NCI-H1694 treated with DMSO at 0.1 percent for 48 hours (cell line): Measurements from ENCODE around the gene NNT.
"Not testable (repeated sequence)": the region's sequence is repeated elsewhere in the genome, so short reads cannot be mapped to it uniquely, and the experiment has no call there.

Experiments
- DNase-seq: peaks from one replicate; lab custom pipeline; 2025; lab: John Stamatoyannopoulos, UW

The NNT gene

GRCh38 chr5:43712081-43712480 lies 109.1 kb downstream of the NNT start:
- DNase-seq = no peak

DNA sequence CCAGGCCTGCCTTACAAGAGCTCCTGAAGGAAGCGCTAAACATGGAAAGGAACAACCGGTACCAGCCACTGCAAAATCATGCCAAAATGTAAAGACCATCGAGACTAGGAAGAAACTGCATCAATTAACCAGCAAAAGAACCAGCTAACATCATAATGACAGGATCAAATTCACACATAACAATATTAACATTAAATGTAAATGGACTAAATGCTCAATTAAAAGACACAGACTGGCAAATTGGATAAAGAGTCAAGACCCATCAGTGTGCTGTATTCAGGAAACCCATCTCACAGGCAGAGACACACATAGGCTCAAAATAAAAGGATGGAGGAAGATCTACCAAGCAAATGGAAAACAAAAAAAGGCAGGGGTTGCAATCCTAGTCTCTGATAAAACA lies 116.8 kb downstream of the NNT start:
- DNase-seq = not testable (repeated sequence)

DNA sequence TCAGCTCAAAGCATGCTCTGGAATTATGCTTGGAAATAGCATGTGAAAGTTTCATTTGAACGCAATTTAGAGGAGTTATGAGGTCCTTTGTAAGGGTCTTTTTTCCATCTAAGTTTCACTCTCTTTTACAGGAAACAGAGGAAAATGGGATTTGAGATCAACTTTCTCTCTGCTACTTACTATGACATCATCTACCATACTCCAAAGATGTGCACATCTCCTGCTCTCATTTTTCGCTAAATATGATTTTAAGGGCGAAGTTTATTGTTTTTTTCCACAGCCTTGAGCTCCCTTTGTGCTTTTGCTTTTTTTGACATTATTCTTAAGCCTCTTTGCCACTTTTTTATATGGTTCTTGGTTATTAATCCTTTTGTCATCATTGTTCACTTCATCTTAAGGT lies 125.6 kb downstream of the NNT start:
- no peak for DNase-seq

DNA sequence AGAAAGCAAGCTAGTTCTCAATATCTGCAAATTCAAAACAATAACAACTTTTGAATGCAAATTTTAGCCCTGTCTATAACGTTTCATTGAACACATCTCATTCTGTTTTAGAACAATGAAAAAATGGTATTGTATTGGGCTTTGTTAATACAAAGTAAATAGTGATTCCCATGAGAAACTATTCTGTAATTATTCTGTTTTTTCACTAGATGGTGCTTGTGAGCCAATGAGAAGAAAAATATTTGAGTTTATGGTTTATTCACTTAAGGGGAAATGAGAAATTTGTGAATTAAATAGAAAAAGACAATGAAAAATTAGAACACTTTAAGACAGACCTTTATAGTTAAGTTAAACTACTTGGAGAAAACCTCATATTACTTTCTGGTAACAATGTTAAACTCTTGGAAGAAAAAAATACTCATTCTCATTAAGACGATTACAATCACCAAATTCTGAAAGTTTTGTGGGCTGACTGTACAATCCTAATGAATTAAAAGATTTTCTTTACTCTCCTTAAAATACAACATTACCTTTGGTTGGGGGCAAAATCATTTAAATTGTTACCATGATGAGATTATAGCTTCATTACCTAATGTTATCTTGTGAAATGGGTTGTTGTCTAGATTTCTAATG lies 127.0 kb downstream of the NNT start:
- DNase-seq = peak; percentile 49

GRCh38 chr5:43730832-43731342 lies 127.9 kb downstream of the NNT start:
- DNase-seq = no peak

GRCh38 chr5:43731573-43731972 lies 128.6 kb downstream of the NNT start:
- no peak for DNase-seq

DNA sequence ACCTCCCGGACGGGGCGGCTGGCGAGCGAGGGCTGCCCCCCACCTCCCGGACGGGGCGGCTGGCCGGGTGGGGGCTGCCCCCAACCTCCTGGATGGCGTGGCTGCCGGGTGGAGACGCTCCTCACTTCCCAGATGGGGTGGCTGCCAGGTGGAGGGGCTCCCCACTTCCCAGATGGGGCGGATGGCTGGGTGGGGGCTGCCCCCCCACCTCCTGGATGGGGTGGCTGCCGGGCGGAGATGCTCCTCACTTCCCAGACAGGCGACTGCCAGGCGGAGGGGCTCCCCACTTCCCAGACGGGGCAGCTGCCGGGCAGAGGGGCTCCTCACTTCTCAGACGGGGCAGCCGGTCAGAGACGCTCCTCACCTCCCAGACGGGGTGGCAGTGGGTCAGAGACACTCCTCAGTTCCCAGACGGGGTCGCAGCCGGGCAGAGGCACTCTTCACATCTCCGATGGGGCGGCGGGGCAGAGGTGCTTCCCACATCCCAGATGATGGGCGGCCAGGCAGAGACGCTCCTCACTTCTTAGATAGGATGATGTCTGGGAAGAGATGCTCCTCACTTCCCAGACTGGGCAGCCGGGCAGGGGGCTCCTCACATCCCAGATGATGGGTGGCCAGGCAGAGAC lies 143.1 kb downstream of the NNT start:
- not testable (repeated sequence) for DNase-seq

DNA sequence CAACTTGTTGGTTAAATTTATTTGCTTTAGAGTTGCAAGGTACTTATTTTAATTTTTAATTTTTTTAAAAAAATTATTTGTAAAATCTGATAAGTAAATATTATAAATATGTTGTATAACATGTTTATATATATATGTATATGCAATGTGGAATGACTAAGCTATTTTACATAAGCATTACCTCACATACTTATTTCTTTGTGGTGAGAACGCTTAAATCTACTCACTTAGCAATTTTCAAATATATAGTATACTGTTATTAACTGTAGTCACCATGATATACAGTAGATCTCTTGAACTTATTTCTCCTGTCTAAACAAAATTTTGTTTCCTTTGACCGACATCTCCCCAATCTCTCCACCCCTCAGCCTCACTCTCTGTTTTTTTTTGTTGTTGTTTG lies 147.8 kb downstream of the NNT start:
- DNase-seq = no peak

DNA sequence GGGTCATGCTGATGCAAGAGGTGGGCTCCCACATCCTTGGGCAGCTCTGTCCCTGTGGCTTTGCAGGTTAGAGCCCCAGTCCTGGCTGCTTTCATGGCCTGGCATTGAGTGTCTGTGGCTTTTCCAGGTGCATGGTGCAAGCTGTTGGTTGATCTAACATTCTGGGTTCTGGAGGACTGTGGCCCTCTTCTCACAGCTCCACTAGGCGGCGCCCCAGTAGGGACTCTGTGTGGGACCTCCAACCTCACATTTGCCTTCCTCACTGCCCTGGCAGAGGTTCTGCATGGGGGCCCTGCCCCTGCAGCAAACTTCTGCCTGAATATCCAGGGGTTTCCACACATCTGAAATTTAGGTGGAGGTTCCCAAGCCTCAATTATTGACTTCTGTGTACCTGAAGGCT lies 150.1 kb downstream of the NNT start:
- DNase-seq = no peak
